ENCODE results near the gene CD101.

DNA sequence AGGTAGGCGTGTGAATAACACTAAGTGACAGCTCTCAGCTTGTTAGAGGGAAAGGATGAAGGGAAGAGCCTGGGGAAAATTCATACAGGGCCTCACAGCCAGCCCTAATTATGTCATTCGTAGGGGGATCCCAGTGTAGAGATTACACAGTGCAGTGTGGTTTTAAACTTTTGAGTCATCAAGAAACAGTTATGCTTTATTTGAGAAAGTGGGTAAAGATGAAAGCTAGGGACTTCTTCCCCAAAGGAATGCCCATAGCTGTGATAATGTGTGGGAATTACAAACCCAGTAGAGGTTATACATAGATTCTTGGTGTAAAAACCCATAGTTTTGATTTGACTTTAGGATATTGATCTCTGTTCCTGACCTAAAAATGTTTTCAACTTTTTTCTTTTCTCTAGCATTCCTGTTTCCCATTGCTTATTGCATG is 60.4 kb downstream of the CD101 start:
- TF ChIP-seq POLR2A (IDR thresholded peaks at IDR 0.05): no peak
- TF ChIP-seq, protein P1, sequence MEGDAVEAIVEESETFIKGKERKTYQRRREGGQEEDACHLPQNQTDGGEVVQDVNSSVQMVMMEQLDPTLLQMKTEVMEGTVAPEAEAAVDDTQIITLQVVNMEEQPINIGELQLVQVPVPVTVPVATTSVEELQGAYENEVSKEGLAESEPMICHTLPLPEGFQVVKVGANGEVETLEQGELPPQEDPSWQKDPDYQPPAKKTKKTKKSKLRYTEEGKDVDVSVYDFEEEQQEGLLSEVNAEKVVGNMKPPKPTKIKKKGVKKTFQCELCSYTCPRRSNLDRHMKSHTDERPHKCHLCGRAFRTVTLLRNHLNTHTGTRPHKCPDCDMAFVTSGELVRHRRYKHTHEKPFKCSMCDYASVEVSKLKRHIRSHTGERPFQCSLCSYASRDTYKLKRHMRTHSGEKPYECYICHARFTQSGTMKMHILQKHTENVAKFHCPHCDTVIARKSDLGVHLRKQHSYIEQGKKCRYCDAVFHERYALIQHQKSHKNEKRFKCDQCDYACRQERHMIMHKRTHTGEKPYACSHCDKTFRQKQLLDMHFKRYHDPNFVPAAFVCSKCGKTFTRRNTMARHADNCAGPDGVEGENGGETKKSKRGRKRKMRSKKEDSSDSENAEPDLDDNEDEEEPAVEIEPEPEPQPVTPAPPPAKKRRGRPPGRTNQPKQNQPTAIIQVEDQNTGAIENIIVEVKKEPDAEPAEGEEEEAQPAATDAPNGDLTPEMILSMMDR (IDR thresholded peaks at IDR 0.05): no peak
